Mucosa of stomach (tissue), 1 donor: ENCODE results near the gene KBTBD8.

Experiments
- H3K27me3 ChIP-seq: one replicate; pipeline ENCODE4 v1.7.0; 2013; ENCODE audit warnings: mild to moderate bottlenecking, low read length; ENCODE audit not compliant: control insufficient read depth, insufficient read depth
- H3K36me3 ChIP-seq: one replicate; pipeline ENCODE4 v1.7.0; 2013; ENCODE audit warnings: low read length; ENCODE audit not compliant: control insufficient read depth, insufficient read depth
- H3K4me1 ChIP-seq: one replicate; pipeline ENCODE4 v1.7.0; 2013; ENCODE audit warnings: mild to moderate bottlenecking, low read length; ENCODE audit not compliant: control insufficient read depth, insufficient read depth
- H3K4me3 ChIP-seq: one replicate; pipeline ENCODE4 v1.7.0; 2013; ENCODE audit warnings: low read length
- H3K9ac ChIP-seq: one replicate; pipeline ENCODE4 v1.7.0; 2013; ENCODE audit warnings: mild to moderate bottlenecking, low read length, moderate library complexity
- H3K9me3 ChIP-seq: one replicate; pipeline ENCODE4 v1.7.0; 2013; ENCODE audit warnings: mild to moderate bottlenecking, low read length, moderate library complexity; ENCODE audit not compliant: control insufficient read depth
- donor health status: Pancreatic carcinoma.

The KBTBD8 gene

GRCh38 chr3:67001086-67001861 lies 3.2 kb downstream of the KBTBD8 start:
- peaks cover 6% of the 10 kb centered on the region for H3K4me1 ChIP-seq
- H3K36me3 ChIP-seq = no peaks in the 10 kb centered on the region
- no peaks in the 10 kb centered on the region for H3K27me3 ChIP-seq
- H3K4me3 ChIP-seq = no peak overlapping the region
- no peaks in the 10 kb centered on the region for H3K9me3 ChIP-seq
- no peak overlapping the region for H3K9ac ChIP-seq

- Histone ChIP-seq H3K36me3 (no peaks in the 10 kb centered on the region), H3K27me3 (no peaks in the 10 kb centered on the region), H3K9me3 (no peaks in the 10 kb centered on the region), H3K4me3 (no peak overlapping the region), H3K9ac (no peak overlapping the region), H3K4me1 (no peaks in the 10 kb centered on the region)
Measured at GRCh38 chr3:67005974-67006373, 7.9 kb downstream of the KBTBD8 start.

GRCh38 chr3:67006460-67006859 lies 8.4 kb downstream of the KBTBD8 start:
- Histone ChIP-seq H3K27me3 (no peaks in the 10 kb centered on the region), H3K9me3 (no peaks in the 10 kb centered on the region), H3K36me3 (no peaks in the 10 kb centered on the region), H3K9ac (no peak overlapping the region), H3K4me1 (no peaks in the 10 kb centered on the region), H3K4me3 (no peak overlapping the region)

- Histone ChIP-seq H3K9me3 (no peaks in the 10 kb centered on the region), H3K9ac (no peak overlapping the region), H3K4me1 (no peaks in the 10 kb centered on the region), H3K36me3 (no peaks in the 10 kb centered on the region), H3K4me3 (no peak overlapping the region), H3K27me3 (no peaks in the 10 kb centered on the region)
Measured at GRCh38 chr3:67008388-67008787, 10.3 kb downstream of the KBTBD8 start.

- Histone ChIP-seq H3K9ac (no peak overlapping the region), H3K27me3 (no peaks in the 10 kb centered on the region), H3K9me3 (no peaks in the 10 kb centered on the region), H3K36me3 (no peaks in the 10 kb centered on the region), H3K4me3 (no peak overlapping the region), H3K4me1 (no peaks in the 10 kb centered on the region)
Measured at GRCh38 chr3:67009716-67010115, 11.6 kb downstream of the KBTBD8 start.

- Histone ChIP-seq H3K27me3 (peaks cover 8% of the 10 kb centered on the region), H3K4me1 (no peaks in the 10 kb centered on the region), H3K9me3 (no peaks in the 10 kb centered on the region), H3K9ac (no peak overlapping the region), H3K36me3 (no peaks in the 10 kb centered on the region), H3K4me3 (no peak overlapping the region)
Measured at GRCh38 chr3:67011414-67012131, 13.5 kb downstream of the KBTBD8 start.

GRCh38 chr3:67012564-67012963 lies 14.5 kb downstream of the KBTBD8 start:
- Histone ChIP-seq H3K4me1 (no peaks in the 10 kb centered on the region), H3K36me3 (no peaks in the 10 kb centered on the region), H3K9ac (no peak overlapping the region), H3K4me3 (no peak overlapping the region), H3K27me3 (peaks cover 13% of the 10 kb centered on the region), H3K9me3 (no peaks in the 10 kb centered on the region)

GRCh38 chr3:67015702-67016484 lies 17.8 kb downstream of the KBTBD8 start:
- Histone ChIP-seq H3K9me3 (no peaks in the 10 kb centered on the region), H3K36me3 (no peaks in the 10 kb centered on the region), H3K4me3 (no peak overlapping the region), H3K27me3 (peaks cover 27% of the 10 kb centered on the region), H3K4me1 (no peaks in the 10 kb centered on the region), H3K9ac (no peak overlapping the region)

GRCh38 chr3:67016522-67017080 lies 18.5 kb downstream of the KBTBD8 start:
- Histone ChIP-seq H3K9ac (no peak overlapping the region), H3K27me3 (peaks cover 28% of the 10 kb centered on the region), H3K9me3 (no peaks in the 10 kb centered on the region), H3K36me3 (no peaks in the 10 kb centered on the region), H3K4me1 (no peaks in the 10 kb centered on the region), H3K4me3 (no peak overlapping the region)

GRCh38 chr3:67017211-67017610 lies 19.1 kb downstream of the KBTBD8 start:
- Histone ChIP-seq H3K4me1 (no peaks in the 10 kb centered on the region), H3K9ac (no peak overlapping the region), H3K9me3 (no peaks in the 10 kb centered on the region), H3K27me3 (peaks cover 32% of the 10 kb centered on the region), H3K4me3 (no peak overlapping the region), H3K36me3 (no peaks in the 10 kb centered on the region)

- Histone ChIP-seq H3K4me1 (no peaks in the 10 kb centered on the region), H3K4me3 (no peak overlapping the region), H3K27me3 (peaks cover 32% of the 10 kb centered on the region), H3K9ac (no peak overlapping the region), H3K36me3 (no peaks in the 10 kb centered on the region), H3K9me3 (no peaks in the 10 kb centered on the region)
Measured at GRCh38 chr3:67018105-67018788, 20.1 kb downstream of the KBTBD8 start.
